GM12878 (cell line): Measurements from ENCODE around the gene RRP36. TPM values are rescaled to one million over a fixed set of nuclear protein-coding genes. Genes with fewer than 3 reads are reported as not detected.

ENCODE experiments used
- ASH2L ChIP-seq: fragments of 300-600, 200-600 bp; sonication (generic); IDR thresholded peaks from 2 replicates; pipeline ENCODE4 v1.6.1; 2017; ENCODE audit warnings: low read depth, mild to moderate bottlenecking, borderline replicate concordance
- CBX3 ChIP-seq: fragments of 200-600 bp; sonication (generic); IDR thresholded peaks from 2 replicates; pipeline ENCODE4 v1.6.1; 2016; ENCODE audit warnings: low read depth, borderline replicate concordance
- CBX5 ChIP-seq: sonication (generic); IDR thresholded peaks from 2 replicates; pipeline ENCODE4 v1.6.1; 2016; ENCODE audit warnings: low read depth, moderate library complexity, mild to moderate bottlenecking, inconsistent platforms
- DPF2 ChIP-seq: fragments of 450-650 bp; IDR thresholded peaks from 2 replicates; pipeline ENCODE4 v1.6.1; 2017; ENCODE audit warnings: mild to moderate bottlenecking
- GABPA ChIP-seq: IDR thresholded peaks from 2 replicates; pipeline ENCODE4 v1.6.1; 2014; ENCODE audit warnings: antibody characterized with exemption, low read depth, mild to moderate bottlenecking, inconsistent platforms
- IRF5 ChIP-seq: fragments of 450-650 bp; IDR thresholded peaks from 2 replicates; pipeline ENCODE4 v1.6.1; 2017; ENCODE audit warnings: borderline replicate concordance
- JUND ChIP-seq: IDR thresholded peaks from 2 replicates; pipeline ENCODE4 v1.6.1; 2012; ENCODE audit warnings: low read depth, mild to moderate bottlenecking, low read length, improper control_type of control experiment, moderate library complexity
- KDM1A ChIP-seq: fragments of 200-600 bp; sonication (generic); IDR thresholded peaks from 2 replicates; pipeline ENCODE4 v1.6.1; 2016; ENCODE audit warnings: borderline replicate concordance
- MAX ChIP-seq: IDR thresholded peaks from 2 replicates; pipeline ENCODE4 v1.6.1; 2012; ENCODE audit warnings: low read depth, low read length, improper control_type of control experiment
- NFYA ChIP-seq: IDR thresholded peaks from 2 replicates; pipeline ENCODE4 v1.6.1; 2011; ENCODE audit warnings: low read depth, mild to moderate bottlenecking, low read length, improper control_type of control experiment, borderline replicate concordance
- NRF1 ChIP-seq: conservative IDR thresholded peaks from 2 replicates; pipeline ENCODE4 v1.6.1; 2011; ENCODE audit warnings: mild to moderate bottlenecking, low read depth, low read length, improper control_type of control experiment
- RAD21 ChIP-seq: IDR thresholded peaks from 2 replicates; pipeline ENCODE4 v1.6.1; 2011; ENCODE audit warnings: mild to moderate bottlenecking, low read depth, low read length, moderate library complexity; ENCODE audit not compliant: insufficient read depth
- SIX5 ChIP-seq: IDR thresholded peaks from 2 replicates; pipeline ENCODE4 v1.6.1; 2011; ENCODE audit warnings: mild to moderate bottlenecking, low read depth, low read length, moderate library complexity; ENCODE audit not compliant: severe bottlenecking
- SMAD1 ChIP-seq: fragments of 450-650 bp; IDR thresholded peaks from 2 replicates; pipeline ENCODE4 v1.6.1; 2018; ENCODE audit warnings: mild to moderate bottlenecking, low read depth; ENCODE audit not compliant: partially characterized antibody
- SREBF1 ChIP-seq: IDR thresholded peaks from 2 replicates; pipeline ENCODE4 v1.6.1; 2012; ENCODE audit warnings: mild to moderate bottlenecking, low read length
- SREBF2 ChIP-seq: IDR thresholded peaks from 2 replicates; pipeline ENCODE4 v1.6.1; 2012; ENCODE audit warnings: mild to moderate bottlenecking, low read length
- SUZ12 ChIP-seq: fragments of 200-600 bp; sonication (generic); IDR thresholded peaks from one replicate; pipeline ENCODE4 v1.6.1; 2018; ENCODE audit warnings: antibody characterized with exemption, mild to moderate bottlenecking; ENCODE audit not compliant: unreplicated experiment
- WRNIP1 ChIP-seq: IDR thresholded peaks from 2 replicates; pipeline ENCODE4 v1.6.1; 2011; ENCODE audit warnings: low read depth, low read length, improper control_type of control experiment, borderline replicate concordance
- YY1 ChIP-seq: IDR thresholded peaks from 2 replicates; pipeline ENCODE4 v1.6.1; 2011; ENCODE audit warnings: low read depth, mild to moderate bottlenecking, low read length
- ZNF24 ChIP-seq: fragments of 450-650 bp; IDR thresholded peaks from 2 replicates; pipeline ENCODE4 v1.6.1; 2017; ENCODE audit warnings: antibody characterized with exemption, mild to moderate bottlenecking
- ZNF274 ChIP-seq: IDR thresholded peaks from one replicate; pipeline ENCODE4 v1.8.0; 2011; ENCODE audit not compliant: insufficient read length, insufficient read depth
- ZZZ3 ChIP-seq: IDR thresholded peaks from 2 replicates; pipeline ENCODE4 v1.6.1; 2011; ENCODE audit warnings: low read depth; ENCODE audit not compliant: control insufficient read depth, insufficient read length
- polyA plus RNA-seq, 11 experiments: library from polyadenylated mRNA; depleted of rRNA in 4 of 11; unstranded in 6 of 11; stranded (reverse) in 5 of 11; fragments of >200 nt; fragmentation: Nextera tagmentation in 4 of 11; fragmentation: Illumina TruSeq in 1 of 11; extraction: Ambion mirVana in 4 of 11; extraction: Trizol in 1 of 11; gene quantifications; 1 replicate in 1 of 11; 2 replicates in 10 of 11; pipeline versions ENCODE4 v1.2.1 to v1.2.3, GENCODE V29; 2011 to 2016; ENCODE audit warnings: inconsistent platforms in 2 of 11, missing spikeins in 2 of 11, low read depth in 1 of 11
- total RNA-seq, 4 experiments: library from RNA; depleted of rRNA in 3 of 4; stranded (reverse); fragments of >200 nt in 3 of 4; fragmentation: Illumina TruSeq in 1 of 4; extraction: Trizol in 1 of 4; gene quantifications; 2 replicates each; pipeline versions ENCODE4 v1.2.1 to v1.2.3, GENCODE V29; 2013 to 2021
- TF ChIP-seq, protein P1 (sequence below): fragments of 450-650 bp; formaldehyde crosslinking; IDR thresholded peaks from 2 replicates; pipeline ENCODE4 v1.4.0; 2022; ENCODE audit warnings: mild to moderate bottlenecking, moderate library complexity
- TF ChIP-seq, protein P2 (sequence below): fragments of 450-650 bp; IDR thresholded peaks from 2 replicates; pipeline ENCODE4 v1.6.1; 2017; ENCODE audit warnings: antibody characterized with exemption, mild to moderate bottlenecking, moderate library complexity

RRP36 gene
- total and polyA plus RNA-seq, 10 of the 15 experiments (the other 5 are each of a cell fraction or from before 2014, with no cell fraction given), result 17.6 to 101 (median 69.7) TPM

GRCh38 chr6:42984001-42984923 is 37.2 kb upstream of the RRP36 start, which contains the start of gene PPP2R5D (continued):
- TF ChIP-seq MAX (no peak), CBX5 (no peak), SMAD1 (peak; percentile 65), ZZZ3 (no peak), SIX5 (no peak), SUZ12 (no peak), KDM1A (no peak), IRF5 (no peak), ZNF24 (no peak), JUND (no peak), CBX3 (no peak), RAD21 (no peak), SREBF1 (no peak), GABPA (no peak), WRNIP1 (no peak), DPF2 (peak; percentile 30; the same call in 1 of the 2 replicates), YY1 (peak; percentile 81), SREBF2 (no peak), NFYA (no peak; the same call in 1 of the 2 replicates), NRF1 (peak; percentile 51), ZNF274 (no peak), ASH2L (no peak)
- TF ChIP-seq, protein P1, sequence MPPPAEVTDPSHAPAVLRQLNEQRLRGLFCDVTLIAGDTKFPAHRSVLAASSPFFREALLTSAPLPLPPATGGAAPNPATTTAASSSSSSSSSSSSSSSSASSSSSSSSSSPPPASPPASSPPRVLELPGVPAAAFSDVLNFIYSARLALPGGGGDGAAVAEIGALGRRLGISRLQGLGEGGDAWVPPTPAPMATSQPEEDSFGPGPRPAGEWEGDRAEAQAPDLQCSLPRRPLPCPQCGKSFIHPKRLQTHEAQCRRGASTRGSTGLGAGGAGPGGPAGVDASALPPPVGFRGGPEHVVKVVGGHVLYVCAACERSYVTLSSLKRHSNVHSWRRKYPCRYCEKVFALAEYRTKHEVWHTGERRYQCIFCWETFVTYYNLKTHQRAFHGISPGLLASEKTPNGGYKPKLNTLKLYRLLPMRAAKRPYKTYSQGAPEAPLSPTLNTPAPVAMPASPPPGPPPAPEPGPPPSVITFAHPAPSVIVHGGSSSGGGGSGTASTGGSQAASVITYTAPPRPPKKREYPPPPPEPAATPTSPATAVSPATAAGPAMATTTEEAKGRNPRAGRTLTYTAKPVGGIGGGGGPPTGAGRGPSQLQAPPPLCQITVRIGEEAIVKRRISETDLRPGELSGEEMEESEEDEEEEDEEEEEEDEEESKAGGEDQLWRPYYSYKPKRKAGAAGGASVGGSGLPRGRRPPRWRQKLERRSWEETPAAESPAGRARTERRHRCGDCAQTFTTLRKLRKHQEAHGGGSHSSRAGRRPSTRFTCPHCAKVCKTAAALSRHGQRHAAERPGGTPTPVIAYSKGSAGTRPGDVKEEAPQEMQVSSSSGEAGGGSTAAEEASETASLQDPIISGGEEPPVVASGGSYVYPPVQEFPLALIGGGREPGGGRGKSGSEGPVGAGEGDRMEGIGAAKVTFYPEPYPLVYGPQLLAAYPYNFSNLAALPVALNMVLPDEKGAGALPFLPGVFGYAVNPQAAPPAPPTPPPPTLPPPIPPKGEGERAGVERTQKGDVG (CRISPR knock-in tag), result no peak
- TF ChIP-seq, protein P2, sequence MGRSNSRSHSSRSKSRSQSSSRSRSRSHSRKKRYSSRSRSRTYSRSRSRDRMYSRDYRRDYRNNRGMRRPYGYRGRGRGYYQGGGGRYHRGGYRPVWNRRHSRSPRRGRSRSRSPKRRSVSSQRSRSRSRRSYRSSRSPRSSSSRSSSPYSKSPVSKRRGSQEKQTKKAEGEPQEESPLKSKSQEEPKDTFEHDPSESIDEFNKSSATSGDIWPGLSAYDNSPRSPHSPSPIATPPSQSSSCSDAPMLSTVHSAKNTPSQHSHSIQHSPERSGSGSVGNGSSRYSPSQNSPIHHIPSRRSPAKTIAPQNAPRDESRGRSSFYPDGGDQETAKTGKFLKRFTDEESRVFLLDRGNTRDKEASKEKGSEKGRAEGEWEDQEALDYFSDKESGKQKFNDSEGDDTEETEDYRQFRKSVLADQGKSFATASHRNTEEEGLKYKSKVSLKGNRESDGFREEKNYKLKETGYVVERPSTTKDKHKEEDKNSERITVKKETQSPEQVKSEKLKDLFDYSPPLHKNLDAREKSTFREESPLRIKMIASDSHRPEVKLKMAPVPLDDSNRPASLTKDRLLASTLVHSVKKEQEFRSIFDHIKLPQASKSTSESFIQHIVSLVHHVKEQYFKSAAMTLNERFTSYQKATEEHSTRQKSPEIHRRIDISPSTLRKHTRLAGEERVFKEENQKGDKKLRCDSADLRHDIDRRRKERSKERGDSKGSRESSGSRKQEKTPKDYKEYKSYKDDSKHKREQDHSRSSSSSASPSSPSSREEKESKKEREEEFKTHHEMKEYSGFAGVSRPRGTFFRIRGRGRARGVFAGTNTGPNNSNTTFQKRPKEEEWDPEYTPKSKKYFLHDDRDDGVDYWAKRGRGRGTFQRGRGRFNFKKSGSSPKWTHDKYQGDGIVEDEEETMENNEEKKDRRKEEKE, result no peak
